T47D (cell line): ENCODE results near the gene NTNG1.

Experiments
- DNase-seq, 2 experiments: peaks; one replicate each; pipeline versions ENCODE4 v3.0.0 to v3.0.0-alpha.2; 2011 to 2012; ENCODE audit warnings: low read depth in 1 of 2, low spot score in 1 of 2
- JUND ChIP-seq: IDR thresholded peaks from 2 replicates; pipeline ENCODE4 v1.6.1; 2012; ENCODE audit warnings: low read depth
- in situ Hi-C: cut with HindIII; loops from 2 replicates; pipeline ENCODE4 v1.10.0; 2016; ENCODE audit warnings: low sequenced_read_pairs, low pct_unique_long_range_greater_than_20kb

NTNG1 gene

DNA sequence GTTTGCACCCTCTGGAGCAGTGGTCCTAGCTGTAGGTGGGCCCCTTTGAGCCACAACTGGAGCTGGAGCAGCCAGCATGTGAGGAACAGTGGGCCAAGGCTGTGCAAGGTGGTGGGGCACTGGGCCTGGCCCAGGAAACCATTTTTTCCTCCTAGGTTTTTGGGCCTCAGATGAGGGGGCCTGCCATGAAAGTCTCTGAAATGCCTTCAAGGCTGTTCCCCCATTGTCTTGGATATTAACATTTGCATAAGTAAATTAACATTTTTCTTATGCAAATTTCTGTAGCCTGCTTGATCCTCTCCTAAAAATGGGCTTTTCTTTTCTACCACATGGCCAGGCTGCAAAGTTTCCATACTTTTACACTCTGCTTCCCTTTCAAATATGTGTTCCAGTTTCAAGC, 212.0 kb downstream of the NTNG1 start:
- TF ChIP-seq JUND: no peak
- no peak for DNase-seq
- in situ Hi-C loops: no loop called here

- in situ Hi-C loops: no loop called here
- DNase-seq: no peak
- TF ChIP-seq JUND: no peak
Observed at GRCh38 chr1:107357376-107357775, 216.5 kb downstream of the NTNG1 start.

DNA sequence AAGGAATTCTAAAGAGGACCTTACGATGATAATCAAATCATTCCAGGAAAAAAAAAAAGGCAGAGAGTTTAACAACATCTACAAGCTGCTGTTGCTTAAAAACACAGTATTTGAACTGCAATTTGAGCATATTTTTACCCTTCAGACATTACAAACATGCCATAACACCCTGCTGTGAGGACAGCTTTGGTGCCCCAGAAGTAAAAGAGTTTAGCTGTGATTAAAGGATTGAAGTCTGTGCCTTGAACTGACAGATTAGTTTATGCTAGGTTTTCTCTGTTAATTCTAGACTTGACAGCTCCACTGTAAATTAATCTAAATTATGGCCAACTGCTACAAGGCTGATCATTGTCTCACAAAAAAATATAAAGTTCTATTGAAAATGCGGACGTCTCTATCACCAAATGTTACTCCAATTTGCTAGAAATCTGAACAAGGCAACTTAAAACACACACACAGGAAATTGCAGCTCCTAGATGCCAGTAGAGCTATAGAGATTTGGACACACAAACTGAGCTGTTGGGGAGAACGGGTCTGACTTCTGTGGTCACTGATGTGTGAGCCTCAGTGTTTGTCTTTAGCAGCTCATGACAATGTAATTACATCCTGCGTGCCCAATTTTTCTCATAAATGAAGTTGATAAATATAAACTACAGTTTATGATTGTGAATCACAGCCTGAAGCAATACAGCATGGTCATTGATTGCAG, 217.9 kb downstream of the NTNG1 start:
- in situ Hi-C loops: no loop called here
- no peak for TF ChIP-seq JUND
- DNase-seq: no peak

GRCh38 chr1:107359472-107360241, 218.8 kb downstream of the NTNG1 start:
- in situ Hi-C loops: no loop called here
- DNase-seq: no peak
- TF ChIP-seq JUND: no peak

GRCh38 chr1:107362468-107363140, 221.8 kb downstream of the NTNG1 start:
- no peak for TF ChIP-seq JUND
- no peak for DNase-seq
- in situ Hi-C loops: no loop called here

DNA sequence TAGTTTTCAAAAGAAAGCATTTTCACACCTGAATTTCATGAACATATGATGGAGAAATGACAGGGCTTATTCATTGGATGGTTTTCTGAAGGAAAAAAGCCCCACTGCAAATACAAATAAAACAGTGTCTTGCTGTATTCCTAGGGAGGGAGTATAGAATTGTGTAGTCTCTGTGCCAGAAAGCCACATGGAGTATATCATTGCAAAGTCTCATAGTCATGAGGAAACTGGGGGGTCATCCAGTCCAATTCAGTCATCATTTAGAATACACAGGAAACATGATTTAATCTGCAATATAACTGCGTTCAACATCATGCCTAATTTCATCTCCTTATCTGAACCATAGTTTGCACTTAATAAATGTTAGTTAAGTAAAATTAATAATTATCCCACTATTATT, 222.3 kb downstream of the NTNG1 start:
- in situ Hi-C loops: no loop called here
- no peak for DNase-seq
- TF ChIP-seq JUND: no peak

GRCh38 chr1:107365527-107366240, 224.8 kb downstream of the NTNG1 start:
- in situ Hi-C loops: no loop called here
- DNase-seq: no peak
- TF ChIP-seq JUND: no peak

DNA sequence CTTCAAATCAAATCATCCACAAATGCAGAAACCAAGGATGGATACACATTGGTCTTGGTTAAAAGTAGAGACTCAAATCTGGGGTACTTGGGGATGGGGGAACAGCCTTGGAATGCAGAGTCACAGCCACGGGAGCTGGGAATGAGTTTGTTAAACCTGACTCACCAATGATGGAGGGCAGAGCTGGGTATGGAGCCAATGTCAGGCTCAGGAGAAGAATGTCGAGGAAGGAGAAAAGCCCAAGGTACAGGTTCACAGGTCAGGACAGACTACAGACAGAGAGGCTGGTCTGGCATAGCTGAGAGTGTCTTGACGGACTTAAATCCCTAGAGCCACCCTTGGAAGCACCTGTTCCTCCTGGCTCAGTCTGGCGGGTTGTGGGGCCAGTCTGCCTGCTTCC, 237.6 kb downstream of the NTNG1 start:
- in situ Hi-C loops: no loop called here
- DNase-seq: no peak
- no peak for TF ChIP-seq JUND

DNA sequence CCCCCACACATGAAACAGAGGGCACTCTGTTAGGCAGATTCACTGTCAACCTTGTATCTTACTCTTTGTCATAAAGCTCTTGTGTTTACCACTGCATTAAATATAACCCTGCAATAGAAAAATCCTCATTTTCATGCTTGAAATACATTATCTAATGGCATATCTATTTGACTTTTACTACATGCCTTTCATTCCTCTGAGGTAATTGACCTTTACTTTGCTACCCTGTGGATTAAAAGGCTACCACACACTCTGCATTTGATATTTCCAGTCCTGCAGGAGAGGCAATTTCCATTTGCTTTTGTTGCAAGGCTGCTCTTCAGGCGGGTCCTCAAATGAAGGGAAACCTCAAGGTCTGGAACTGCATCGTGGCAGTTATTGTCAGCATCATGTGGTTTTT, 238.0 kb downstream of the NTNG1 start:
- no peak for TF ChIP-seq JUND
- DNase-seq: no peak
- in situ Hi-C loops: no loop called here

DNA sequence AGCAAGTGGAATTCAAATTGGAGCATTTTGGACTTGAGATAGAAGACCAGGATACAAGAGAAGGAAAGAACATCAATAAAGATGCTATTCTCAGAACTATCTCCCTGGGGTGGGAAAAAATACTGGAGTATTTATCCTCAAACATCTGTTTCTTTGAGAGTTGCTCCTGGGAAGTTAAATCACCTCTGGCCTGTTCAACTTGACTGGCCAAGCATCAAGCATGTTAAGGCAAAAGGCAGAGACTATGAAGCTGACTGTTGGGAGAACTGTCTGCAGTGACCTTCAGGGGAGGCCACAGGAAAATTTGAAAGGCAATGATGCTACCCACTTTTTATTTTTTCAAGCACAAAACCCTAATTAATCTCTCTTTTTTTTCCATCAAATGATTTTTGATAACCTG, 239.0 kb downstream of the NTNG1 start:
- in situ Hi-C loops: no loop called here
- no peak for DNase-seq
- no peak for TF ChIP-seq JUND

DNA sequence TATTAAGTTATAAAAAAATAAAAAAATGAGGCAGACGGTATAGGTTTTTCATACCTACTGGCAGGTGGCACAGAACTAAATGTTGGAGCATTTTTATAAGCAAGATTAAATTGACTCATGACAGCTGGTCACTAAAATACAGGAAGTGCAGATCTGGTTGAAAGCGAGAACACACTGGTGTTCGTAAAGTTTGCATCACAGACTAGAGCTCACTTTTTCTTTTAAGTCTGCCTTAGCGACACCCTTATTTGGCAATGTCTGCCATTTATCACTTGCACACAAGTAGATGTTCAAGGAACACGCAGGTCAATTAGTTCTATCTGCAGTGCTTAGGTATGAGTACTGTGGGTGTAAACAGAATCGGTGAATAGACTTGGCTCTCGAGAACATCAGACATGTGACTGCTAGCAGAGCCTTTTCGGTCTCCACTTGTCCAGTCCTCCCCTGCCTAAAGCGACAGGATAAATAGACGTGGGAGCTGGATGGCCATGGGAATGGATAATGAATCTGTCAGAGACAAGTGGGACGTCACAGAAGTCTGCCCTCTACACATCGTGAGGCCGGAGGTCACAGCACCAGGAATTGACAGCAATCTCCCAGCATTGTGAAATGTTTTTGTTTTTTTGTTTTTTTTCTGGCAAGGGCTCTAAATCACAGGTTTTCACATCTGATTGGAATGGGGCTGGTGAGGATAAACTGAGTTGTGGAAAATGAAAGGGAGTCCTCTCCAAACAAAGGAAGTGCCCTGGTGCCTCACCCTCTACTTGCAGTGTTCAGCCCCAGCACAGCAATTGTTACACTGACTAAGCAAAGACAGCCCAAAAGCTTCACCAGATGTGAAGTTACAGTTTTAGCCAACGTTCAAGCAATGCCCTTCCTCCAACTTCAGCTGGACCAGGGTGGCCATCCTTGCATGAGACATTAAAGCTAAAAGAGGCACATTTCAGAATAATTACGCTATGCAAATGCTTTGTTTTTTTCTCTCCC, 248.9 kb downstream of the NTNG1 start:
- no peak for DNase-seq
- TF ChIP-seq JUND: no peak
- in situ Hi-C loops: no loop called here
